HEK293T (cell line): ENCODE measurements around the gene PDE2A.

Source experiments
- CTCF ChIA-PET: fragments of 350-600 bp; formaldehyde crosslinking; extraction: SDS; loops from one replicate; lab custom pipeline; 2021; ENCODE audit warnings: antibody characterized with exemption, inconsistent platforms; lab: Yijun Ruan, JAX
- POLR2A ChIA-PET: fragments of 350-600 bp; formaldehyde crosslinking; extraction: SDS; loops from one replicate; lab custom pipeline; 2020; ENCODE audit warnings: antibody characterized with exemption, inconsistent platforms; lab: Yijun Ruan, JAX
- DNase-seq: peaks from one replicate; pipeline ENCODE4 v3.0.0; 2012; ENCODE audit warnings: mixed read lengths; ENCODE audit errors: extremely low spot score
- ARNT ChIP-seq: fragments of 450-650 bp; IDR thresholded peaks from 2 replicates; pipeline ENCODE4 v1.6.1; 2017; ENCODE audit warnings: mild to moderate bottlenecking
- BHLHE40 ChIP-seq: fragments of 450-650 bp; IDR thresholded peaks from 2 replicates; pipeline ENCODE4 v1.6.1; 2016; ENCODE audit warnings: mild to moderate bottlenecking, moderate library complexity, borderline replicate concordance
- CTBP1 ChIP-seq: fragments of 450-650 bp; IDR thresholded peaks from 2 replicates; pipeline ENCODE4 v1.6.1; 2016; ENCODE audit warnings: borderline replicate concordance
- ELF4 ChIP-seq: fragments of 450-650 bp; IDR thresholded peaks from 2 replicates; pipeline ENCODE4 v1.6.1; 2017; ENCODE audit warnings: antibody characterized with exemption
- FOXA1 ChIP-seq: fragments of 450-650 bp; IDR thresholded peaks from 2 replicates; pipeline ENCODE4 v1.6.1; 2016; ENCODE audit warnings: mild to moderate bottlenecking
- FOXK2 ChIP-seq: fragments of 450-650 bp; IDR thresholded peaks from 2 replicates; pipeline ENCODE4 v1.6.1; 2016; ENCODE audit warnings: mild to moderate bottlenecking
- FOXM1 ChIP-seq: fragments of 450-650 bp; IDR thresholded peaks from 2 replicates; pipeline ENCODE4 v1.6.1; 2017; ENCODE audit warnings: mild to moderate bottlenecking, borderline replicate concordance
- HDGF ChIP-seq: fragments of 450-650 bp; IDR thresholded peaks from 2 replicates; pipeline ENCODE4 v1.6.1; 2017; ENCODE audit warnings: antibody characterized with exemption, borderline replicate concordance
- L3MBTL2 ChIP-seq: fragments of 450-650 bp; conservative IDR thresholded peaks from 2 replicates; pipeline ENCODE4 v1.6.1; 2016; ENCODE audit warnings: mild to moderate bottlenecking
- LEF1 ChIP-seq: fragments of 450-650 bp; IDR thresholded peaks from 2 replicates; pipeline ENCODE4 v1.6.1; 2017; ENCODE audit warnings: mild to moderate bottlenecking, borderline replicate concordance
- NFRKB ChIP-seq: fragments of 450-650 bp; IDR thresholded peaks from 2 replicates; pipeline ENCODE4 v1.6.1; 2016; ENCODE audit warnings: mild to moderate bottlenecking, moderate library complexity
- SP1 ChIP-seq: fragments of 450-650 bp; IDR thresholded peaks from 2 replicates; pipeline ENCODE4 v1.6.1; 2017
- SUZ12 ChIP-seq: fragments of 450-650 bp; IDR thresholded peaks from 2 replicates; pipeline ENCODE4 v1.6.1; 2016; ENCODE audit warnings: mild to moderate bottlenecking
- TARDBP ChIP-seq: fragments of 450-650 bp; IDR thresholded peaks from 2 replicates; pipeline ENCODE4 v1.6.1; 2016
- ZNF384 ChIP-seq: fragments of 450-650 bp; IDR thresholded peaks from 2 replicates; pipeline ENCODE4 v1.6.1; 2016
- TF ChIP-seq, protein P1 (sequence below): fragments of 450-650 bp; IDR thresholded peaks from 2 replicates; pipeline ENCODE4 v1.6.1; 2016

The PDE2A gene

DNA sequence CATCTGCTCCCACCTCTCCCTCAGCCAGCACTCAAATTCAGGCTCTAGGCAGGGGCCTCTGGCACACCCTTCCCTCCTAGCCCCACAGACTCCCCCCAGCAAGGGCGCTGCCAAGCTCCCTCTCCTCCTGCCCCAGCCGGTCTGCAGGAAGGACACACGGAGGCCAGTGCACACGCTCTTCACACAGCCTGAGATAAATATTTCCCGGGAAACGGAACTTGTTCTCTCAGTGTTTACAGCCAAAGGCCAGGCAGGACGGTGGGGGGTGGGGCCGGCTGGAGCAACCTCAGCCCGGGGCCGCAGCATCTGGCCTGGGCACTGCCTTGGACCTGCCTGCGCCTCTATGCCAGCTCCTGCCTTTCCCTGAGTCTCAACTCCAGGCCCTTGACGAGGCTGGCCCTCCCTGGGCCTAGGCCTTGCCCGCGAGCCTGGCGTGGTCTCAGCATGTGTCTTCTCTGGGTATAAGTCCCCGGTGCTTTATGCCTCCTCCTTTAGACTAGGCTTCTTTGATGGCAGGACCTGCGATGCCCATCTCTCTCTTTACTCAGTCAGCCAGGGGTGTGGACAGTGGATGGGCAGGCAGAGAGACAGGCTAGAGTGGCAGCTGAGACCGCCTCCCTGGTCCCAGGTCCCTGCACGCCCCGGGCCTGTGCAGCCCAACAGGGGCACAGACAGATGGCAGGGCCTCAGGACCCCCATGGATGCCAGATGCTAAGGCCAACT lies 48.4 kb downstream of the PDE2A start:
- TF ChIP-seq CTBP1 (no peak), FOXM1 (no peak), FOXA1 (no peak), FOXK2 (no peak), ELF4 (no peak), L3MBTL2 (no peak), SP1 (no peak), ARNT (no peak), SUZ12 (no peak), TARDBP (no peak), NFRKB (no peak), BHLHE40 (no peak), LEF1 (no peak), HDGF (no peak), ZNF384 (no peak)
- TF ChIP-seq, protein P1, sequence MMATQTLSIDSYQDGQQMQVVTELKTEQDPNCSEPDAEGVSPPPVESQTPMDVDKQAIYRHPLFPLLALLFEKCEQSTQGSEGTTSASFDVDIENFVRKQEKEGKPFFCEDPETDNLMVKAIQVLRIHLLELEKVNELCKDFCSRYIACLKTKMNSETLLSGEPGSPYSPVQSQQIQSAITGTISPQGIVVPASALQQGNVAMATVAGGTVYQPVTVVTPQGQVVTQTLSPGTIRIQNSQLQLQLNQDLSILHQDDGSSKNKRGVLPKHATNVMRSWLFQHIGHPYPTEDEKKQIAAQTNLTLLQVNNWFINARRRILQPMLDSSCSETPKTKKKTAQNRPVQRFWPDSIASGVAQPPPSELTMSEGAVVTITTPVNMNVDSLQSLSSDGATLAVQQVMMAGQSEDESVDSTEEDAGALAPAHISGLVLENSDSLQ = no peak
- CTCF ChIA-PET = no interaction called here
- no peak for DNase-seq
- POLR2A ChIA-PET = no interaction called here

DNA sequence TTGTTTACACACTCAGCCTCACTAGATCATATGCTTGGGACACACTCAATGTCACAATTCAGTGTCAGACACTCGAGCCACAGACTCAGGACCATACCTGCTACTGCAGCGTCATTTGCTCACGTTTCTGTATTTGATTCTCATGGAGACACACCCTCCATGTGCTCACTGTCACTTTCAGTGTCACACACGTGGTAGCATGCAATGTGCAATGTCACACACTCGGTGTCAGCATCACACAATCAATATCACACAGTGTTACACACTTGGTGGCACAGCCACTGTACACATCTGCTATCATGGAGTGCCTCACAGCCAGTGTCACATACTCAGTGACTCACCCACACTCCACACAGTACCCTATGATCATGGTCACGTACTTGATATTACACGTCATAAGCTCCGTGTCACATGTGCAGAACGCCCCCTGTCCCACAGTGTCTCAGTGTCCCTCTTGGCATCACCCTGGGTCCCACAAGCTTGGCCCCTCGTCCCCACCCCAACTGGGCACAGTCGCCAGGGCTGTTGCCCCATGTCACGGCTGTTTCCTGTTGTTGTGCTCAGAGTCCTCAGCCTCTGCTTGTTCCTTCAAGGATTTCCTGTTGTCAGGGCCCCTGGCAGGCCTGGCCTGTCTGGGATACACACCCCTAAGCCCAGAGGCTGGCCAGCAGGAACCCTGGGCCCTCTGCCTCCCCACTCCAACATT lies 49.6 kb downstream of the PDE2A start:
- DNase-seq = no peak
- ChIA-PET CTCF (interaction anchor here (0.6 kb wide), 1 partner anchor 14 kb away, joined by 3 read pairs; no protein-coding TSS in a partner anchor), POLR2A (no interaction called here)
- TF ChIP-seq ARNT (no peak), ELF4 (no peak), ZNF384 (no peak)
- TF ChIP-seq, protein P1 = no peak

DNA sequence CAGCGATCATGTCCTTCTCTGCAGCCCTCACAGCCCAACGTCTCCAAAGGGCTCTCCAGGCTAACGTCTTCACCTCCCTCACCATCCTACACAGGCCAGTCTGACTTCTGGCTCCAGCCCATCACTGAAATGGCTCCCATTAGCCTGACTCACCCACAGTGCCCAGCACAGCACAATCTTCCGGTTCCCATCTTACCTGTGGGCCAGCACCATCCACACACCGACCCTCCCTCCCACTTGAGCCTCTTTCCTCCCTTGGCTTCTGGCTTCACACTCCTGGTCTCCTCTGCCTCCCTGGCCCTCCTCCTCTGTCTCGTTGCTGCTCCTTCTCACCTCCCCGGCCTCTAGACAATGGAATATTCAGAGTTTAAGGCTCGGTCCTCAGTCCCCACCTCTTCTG lies 51.2 kb downstream of the PDE2A start:
- no peak for TF ChIP-seq FOXM1
- TF ChIP-seq NFRKB = no peak
- no peak for TF ChIP-seq SP1
- TF ChIP-seq ELF4 = no peak
- TF ChIP-seq TARDBP = no peak
- TF ChIP-seq FOXK2 = no peak
- no peak for TF ChIP-seq ARNT
- TF ChIP-seq FOXA1 = no peak
- TF ChIP-seq L3MBTL2 = no peak
- TF ChIP-seq BHLHE40 = no peak
- TF ChIP-seq LEF1 = no peak
- no peak for TF ChIP-seq HDGF
- no peak for TF ChIP-seq CTBP1
- CTCF ChIA-PET = no interaction called here

DNA sequence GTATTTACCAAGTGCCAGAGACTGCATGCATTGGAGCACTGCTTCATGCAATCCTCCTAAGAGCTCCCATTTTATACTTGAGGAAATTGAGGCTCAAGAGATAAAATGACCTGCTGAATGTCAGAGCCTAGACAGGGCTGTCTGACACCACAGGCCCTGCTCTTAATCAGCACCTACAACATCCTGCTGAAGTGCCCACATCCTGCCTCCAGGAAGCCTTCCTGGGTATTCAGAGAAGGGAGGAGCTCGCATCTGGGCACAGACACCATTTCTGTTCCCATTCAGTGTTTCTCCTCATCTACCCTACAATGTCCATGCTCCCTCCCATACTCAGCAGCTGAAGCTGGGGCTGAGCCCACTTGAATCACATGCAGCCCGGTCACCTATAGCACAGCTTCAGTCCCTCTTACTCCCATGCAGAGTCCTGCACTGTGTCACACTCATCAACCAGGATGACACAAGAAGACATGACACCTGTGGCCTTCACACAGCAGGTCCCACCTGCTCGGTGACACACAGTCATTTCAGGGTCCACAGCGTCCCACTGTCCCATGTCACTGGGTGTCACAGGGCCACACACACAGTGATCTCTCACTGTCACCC lies 53.1 kb downstream of the PDE2A start:
- TF ChIP-seq ARNT = no peak
- no peak for TF ChIP-seq CTBP1
- no peak for TF ChIP-seq TARDBP
- no peak for TF ChIP-seq BHLHE40
- no peak for TF ChIP-seq LEF1
- TF ChIP-seq FOXA1 = no peak
- TF ChIP-seq ELF4 = no peak
- no peak for TF ChIP-seq FOXK2
- TF ChIP-seq ZNF384 = no peak
- no peak for TF ChIP-seq NFRKB
- TF ChIP-seq SUZ12 = no peak
- TF ChIP-seq HDGF = no peak
- TF ChIP-seq L3MBTL2 = no peak
- ChIA-PET CTCF (interaction anchor here (0.6 kb wide), 1 partner anchor 38 kb away, joined by 3 read pairs; no protein-coding TSS in a partner anchor), POLR2A (no interaction called here)
- no peak for DNase-seq

More for the DNA sequence above, 51.2 kb downstream of the PDE2A start:
- no peak for DNase-seq
- POLR2A ChIA-PET = no interaction called here

DNA sequence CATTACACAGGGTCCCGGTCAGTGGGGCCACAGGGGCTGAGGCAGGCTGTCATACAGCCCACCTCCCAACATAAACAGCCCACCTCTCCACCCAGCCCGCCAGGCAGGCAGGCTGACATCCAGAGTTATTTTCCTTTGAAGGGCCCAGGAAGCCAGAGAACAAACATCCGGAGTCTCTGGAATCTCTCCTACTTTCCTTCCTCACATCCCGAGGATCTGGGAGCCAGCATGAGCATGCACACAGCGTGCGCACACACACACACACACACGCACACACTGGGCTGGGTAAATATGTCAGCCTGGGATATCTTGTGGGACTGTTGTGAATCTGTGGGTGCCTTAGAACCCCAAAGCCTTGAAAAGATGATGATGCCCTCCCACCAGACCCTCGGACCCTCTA lies 55.4 kb downstream of the PDE2A start:
- no peak for DNase-seq
- POLR2A ChIA-PET = no interaction called here
- CTCF ChIA-PET = no interaction called here
- TF ChIP-seq, protein P1 = no peak
- TF ChIP-seq ZNF384 (no peak), NFRKB (no peak), FOXM1 (no peak), SUZ12 (no peak), LEF1 (no peak), CTBP1 (no peak), FOXA1 (no peak), SP1 (no peak), ELF4 (no peak), L3MBTL2 (no peak), HDGF (no peak), ARNT (no peak), FOXK2 (no peak), BHLHE40 (no peak), TARDBP (no peak)
